ENCODE results near the gene RABL6.
"Not testable (repeated sequence)": the region's sequence is repeated elsewhere in the genome, so short reads cannot be mapped to it uniquely, and the experiment has no call there.

Gene RABL6

GRCh38 chr9:136827794-136828473 lies 20.2 kb downstream of the RABL6 start:
- DNase-seq (ENCODE audit: low read depth, low spot score), result no peak
- Histone ChIP-seq H3K9me3 (ENCODE audit: low read depth, low read length) (no peaks in the 10 kb centered on the region), H3K27ac (no peak overlapping the region), H3K4me3 (no peak overlapping the region), H3K9ac (ENCODE audit: insufficient read length) (no peak overlapping the region), H3K36me3 (ENCODE audit: insufficient read depth, low read length) (peaks cover 62% of the 10 kb centered on the region; the same call in 1 of the 2 replicates)
- no peak for TF ChIP-seq FOXP2 (optimal IDR thresholded peaks at IDR 0.05; ENCODE audit: control extremely low read depth, extremely low read length, insufficient read depth)
- no peak for TF ChIP-seq POLR2AphosphoS5 (IDR thresholded peaks at IDR 0.05; ENCODE audit: borderline replicate concordance, low read depth, low read length)
- no peak for TF ChIP-seq EZH2 (IDR thresholded peaks at IDR 0.05)

- no peak for DNase-seq (ENCODE audit: low read depth, low spot score)
- Histone ChIP-seq H3K27ac (no peak overlapping the region), H3K4me3 (no peak overlapping the region), H3K9ac (ENCODE audit: insufficient read length) (no peak overlapping the region), H3K36me3 (ENCODE audit: insufficient read depth, low read length) (peaks cover 62% of the 10 kb centered on the region; the same call in 1 of the 2 replicates), H3K9me3 (ENCODE audit: low read depth, low read length) (no peaks in the 10 kb centered on the region)
- no peak for TF ChIP-seq FOXP2 (optimal IDR thresholded peaks at IDR 0.05; ENCODE audit: control extremely low read depth, extremely low read length, insufficient read depth)
- no peak for TF ChIP-seq EZH2 (IDR thresholded peaks at IDR 0.05)
- no peak; the same call in 1 of the 2 replicates for TF ChIP-seq POLR2AphosphoS5 (IDR thresholded peaks at IDR 0.05; ENCODE audit: borderline replicate concordance, low read depth, low read length)
Measured at GRCh38 chr9:136828474-136829140, 20.9 kb downstream of the RABL6 start.

- no peak overlapping the region for H3K4me3 ChIP-seq
- H3K27ac ChIP-seq, result no peak overlapping the region
- TF ChIP-seq FOXP2 (optimal IDR thresholded peaks at IDR 0.05; ENCODE audit: control extremely low read depth, extremely low read length, insufficient read depth), result no peak
- TF ChIP-seq POLR2AphosphoS5 (IDR thresholded peaks at IDR 0.05; ENCODE audit: borderline replicate concordance, low read depth, low read length), result no peak; the same call in 1 of the 2 replicates
- TF ChIP-seq EZH2 (IDR thresholded peaks at IDR 0.05), result no peak
- no peak for DNase-seq (ENCODE audit: low read depth, low spot score)
- peaks cover 62% of the 10 kb centered on the region; the same call in 1 of the 2 replicates for H3K36me3 ChIP-seq (ENCODE audit: insufficient read depth, low read length)
- no peak overlapping the region for H3K9ac ChIP-seq (ENCODE audit: insufficient read length)
- no peaks in the 10 kb centered on the region for H3K9me3 ChIP-seq (ENCODE audit: low read depth, low read length)
Measured at GRCh38 chr9:136829412-136829811, 21.7 kb downstream of the RABL6 start.

GRCh38 chr9:136829981-136830885 lies 22.5 kb downstream of the RABL6 start:
- no peak overlapping the region for H3K27ac ChIP-seq
- no peaks in the 10 kb centered on the region for H3K9me3 ChIP-seq (ENCODE audit: low read depth, low read length)
- no peak overlapping the region for H3K9ac ChIP-seq (ENCODE audit: insufficient read length)
- no peak for DNase-seq (ENCODE audit: low read depth, low spot score)
- no peak overlapping the region for H3K4me3 ChIP-seq
- TF ChIP-seq EZH2 (IDR thresholded peaks at IDR 0.05) (no peak), POLR2AphosphoS5 (IDR thresholded peaks at IDR 0.05; ENCODE audit: borderline replicate concordance, low read depth, low read length) (no peak), FOXP2 (optimal IDR thresholded peaks at IDR 0.05; ENCODE audit: control extremely low read depth, extremely low read length, insufficient read depth) (no peak)
- H3K36me3 ChIP-seq (ENCODE audit: insufficient read depth, low read length), result peaks cover 56% of the 10 kb centered on the region; the same call in 1 of the 2 replicates

- H3K9ac ChIP-seq (ENCODE audit: insufficient read length), result no peak overlapping the region
- no peak overlapping the region for H3K4me3 ChIP-seq
- TF ChIP-seq FOXP2 (optimal IDR thresholded peaks at IDR 0.05; ENCODE audit: control extremely low read depth, extremely low read length, insufficient read depth), result no peak
- no peak for TF ChIP-seq EZH2 (IDR thresholded peaks at IDR 0.05)
- no peak for TF ChIP-seq POLR2AphosphoS5 (IDR thresholded peaks at IDR 0.05; ENCODE audit: borderline replicate concordance, low read depth, low read length)
- H3K9me3 ChIP-seq (ENCODE audit: low read depth, low read length), result no peaks in the 10 kb centered on the region
- H3K27ac ChIP-seq, result 0 out of 2 replicates have a peak overlapping the region, but pooled peaks have one; percentile 13
- DNase-seq (ENCODE audit: low read depth, low spot score), result no peak
- H3K36me3 ChIP-seq (ENCODE audit: insufficient read depth, low read length), result peaks cover 48% of the 10 kb centered on the region; the same call in 1 of the 2 replicates
Measured at GRCh38 chr9:136831002-136831719, 23.4 kb downstream of the RABL6 start.

- Histone ChIP-seq H3K27ac (no peak overlapping the region), H3K36me3 (ENCODE audit: insufficient read depth, low read length) (peaks cover 43% of the 10 kb centered on the region; the same call in 1 of the 2 replicates), H3K9ac (ENCODE audit: insufficient read length) (no peak overlapping the region), H3K9me3 (ENCODE audit: low read depth, low read length) (no peaks in the 10 kb centered on the region), H3K4me3 (no peak overlapping the region)
- no peak for DNase-seq (ENCODE audit: low read depth, low spot score)
- TF ChIP-seq FOXP2 (optimal IDR thresholded peaks at IDR 0.05; ENCODE audit: control extremely low read depth, extremely low read length, insufficient read depth), result no peak
- no peak for TF ChIP-seq EZH2 (IDR thresholded peaks at IDR 0.05)
- TF ChIP-seq POLR2AphosphoS5 (IDR thresholded peaks at IDR 0.05; ENCODE audit: borderline replicate concordance, low read depth, low read length), result no peak
Measured at GRCh38 chr9:136831720-136832104, 24.0 kb downstream of the RABL6 start.

GRCh38 chr9:136832581-136832980 lies 24.8 kb downstream of the RABL6 start:
- Histone ChIP-seq H3K36me3 (ENCODE audit: insufficient read depth, low read length) (peaks cover 40% of the 10 kb centered on the region; the same call in 1 of the 2 replicates), H3K9me3 (ENCODE audit: low read depth, low read length) (no peaks in the 10 kb centered on the region), H3K4me3 (no peak overlapping the region), H3K27ac (no peak overlapping the region), H3K9ac (ENCODE audit: insufficient read length) (no peak overlapping the region)
- TF ChIP-seq FOXP2 (optimal IDR thresholded peaks at IDR 0.05; ENCODE audit: control extremely low read depth, extremely low read length, insufficient read depth) (no peak), EZH2 (IDR thresholded peaks at IDR 0.05) (no peak), POLR2AphosphoS5 (IDR thresholded peaks at IDR 0.05; ENCODE audit: borderline replicate concordance, low read depth, low read length) (no peak)
- no peak for DNase-seq (ENCODE audit: low read depth, low spot score)

- Histone ChIP-seq H3K27ac (peak overlapping the region; percentile 38; the same call in 1 of the 2 replicates), H3K36me3 (ENCODE audit: insufficient read depth, low read length) (peaks cover 35% of the 10 kb centered on the region; the same call in 1 of the 2 replicates)
- H3K9ac ChIP-seq (ENCODE audit: insufficient read length); DNase-seq (ENCODE audit: low read depth, low spot score); H3K4me3 ChIP-seq; H3K9me3 ChIP-seq (ENCODE audit: low read depth, low read length): not testable (repeated sequence)
Measured at GRCh38 chr9:136833381-136834048, 25.8 kb downstream of the RABL6 start.

All from SK-N-MC (cell line).